ENCODE measurements around the gene CCNDBP1. TPM values are rescaled to one million over a fixed set of nuclear protein-coding genes. Genes with fewer than 3 reads are reported as not detected.

The CCNDBP1 gene
- total RNA-seq, result 65.8 and 77.0 TPM in 2 replicates

GRCh38 chr15:43185157-43186002 is at the start of gene CCNDBP1:
Gene CCNDBP1, plus strand, starts transcription at chr15:43185403. Its CDS starts 96 bp downstream, at chr15:43185499.

GRCh38 chr15:43220991-43221403 is 35.8 kb downstream of the CCNDBP1 start, which contains the start of gene EPB42:
Gene EPB42, minus strand, starts transcription at chr15:43221018. Its CDS starts 193 bp downstream, at chr15:43220825.

Other genes starting within 250 kb of the CCNDBP1 start
- 48.0 and 56.9 TPM in 2 replicates for gene UBR1, start 79.4 kb upstream of the CCNDBP1 start, total RNA-seq
- 19.1 and 23.2 TPM in 2 replicates for gene TMEM62, start 51.8 kb upstream of the CCNDBP1 start, total RNA-seq
- gene EPB42, start 35.6 kb downstream of the CCNDBP1 start, total RNA-seq, result not detected in 2 replicates
- not detected in 2 replicates for gene TGM5, start 81.5 kb downstream of the CCNDBP1 start, total RNA-seq
- not detected in 2 replicates for gene TGM7, start 116.9 kb downstream of the CCNDBP1 start, total RNA-seq
- gene LCMT2, start 145.2 kb downstream of the CCNDBP1 start, total RNA-seq, result 5.6 and 7.0 TPM in 2 replicates
- 24.3 and 27.8 TPM in 2 replicates for gene ZSCAN29, start 185.6 kb downstream of the CCNDBP1 start, total RNA-seq
- 14.0 and 22.8 TPM in 2 replicates for gene TUBGCP4, start 185.7 kb downstream of the CCNDBP1 start, total RNA-seq

Measured in thoracic aorta endothelial cell (primary cell).